Small intestine (tissue), 7 donors: ENCODE measurements around the gene KRT14. TPM values are rescaled to one million over a fixed set of nuclear protein-coding genes. Genes with fewer than 3 reads are reported as not detected.
"Not testable (repeated sequence)": the region's sequence is repeated elsewhere in the genome, so short reads cannot be mapped to it uniquely, and the experiment has no call there.

Experiments used
- DNase-seq, 2 donors: peaks; one replicate each; pipeline versions ENCODE4 v3.0.0 to v3.0.0-alpha.2; 2013
- FAIRE-seq: peaks from 2 replicates; lab custom pipeline; 2012; peaks lifted over from hg19 to GRCh38; lab: Jason Lieb, UNC
- H3K27ac ChIP-seq, 3 donors: one replicate each; pipeline ENCODE4 v1.5.1; 2013; ENCODE audit warnings: low read length in 2 of 3, mild to moderate bottlenecking in 2 of 3, control low read depth in 1 of 3, inconsistent platforms in 1 of 3, low read depth in 1 of 3, moderate library complexity in 1 of 3
- H3K27me3 ChIP-seq, 3 donors: one replicate each; pipeline ENCODE4 v1.6.1; 2013; ENCODE audit warnings: low read length in 3 of 3, inconsistent platforms in 1 of 3; ENCODE audit not compliant: control insufficient read depth in 3 of 3, insufficient read depth in 3 of 3
- H3K36me3 ChIP-seq, 3 donors: one replicate each; pipeline ENCODE4 v1.6.1; 2013; ENCODE audit warnings: low read length in 3 of 3, inconsistent platforms in 1 of 3, low read depth in 1 of 3, mild to moderate bottlenecking in 1 of 3, moderate library complexity in 1 of 3; ENCODE audit not compliant: control insufficient read depth in 3 of 3, insufficient read depth in 2 of 3
- H3K4me1 ChIP-seq, 3 donors: one replicate each; pipeline ENCODE4 v1.6.1; 2013; ENCODE audit warnings: low read length in 2 of 3, inconsistent platforms in 1 of 3, low read depth in 1 of 3, mild to moderate bottlenecking in 1 of 3, moderate library complexity in 1 of 3; ENCODE audit not compliant: control insufficient read depth in 3 of 3, insufficient read depth in 2 of 3
- H3K4me3 ChIP-seq, 3 donors: one replicate each; pipeline ENCODE4 v1.5.1; 2013; ENCODE audit warnings: low read length in 3 of 3, control low read depth in 1 of 3, inconsistent platforms in 1 of 3, low read depth in 1 of 3, mild to moderate bottlenecking in 1 of 3, moderate library complexity in 1 of 3
- H3K9me3 ChIP-seq, 2 donors: one replicate each; pipeline ENCODE4 v1.6.1; 2013; ENCODE audit warnings: low read depth in 1 of 2, low read length in 1 of 2; ENCODE audit not compliant: control insufficient read depth in 2 of 2, insufficient read depth in 1 of 2
- WGBS, 3 donors: extraction: QIAGEN DNeasy Blood & Tissue Kit; methylation state at CpG; one replicate each; pipeline ENCODE4 v1.1.7; 2013; 5-methylcytosine and 5-hydroxymethylcytosine counted together
- polyA plus RNA-seq, 4 donors: library from polyadenylated mRNA; stranded (reverse) in 3 of 4; unstranded in 1 of 4; fragments of 200-250 nt in 3 of 4; fragments of 120-200 nt in 1 of 4; gene quantifications; one replicate each; pipeline versions ENCODE4 v1.2.1 to v1.2.3, GENCODE V29; 2013
- donor health status: healthy with polysubstance abuse.
- donor health status: control.
- donor health status: control.
- donor health status: Bipolar disorder and iron deficiency.
- donor health status: healthy.

Gene KRT14
- polyA plus RNA-seq, 4 donors, result 0.33 to 2.2 (median 1.1) TPM; not detected in 1

- H3K27me3 ChIP-seq, result peaks cover 0 to 9% (median 0%) of the 10 kb centered on the region in 3 donors
- no peak for FAIRE-seq
- no peak overlapping the region for H3K27ac ChIP-seq
- no peak overlapping the region for H3K4me3 ChIP-seq
- H3K36me3 ChIP-seq, result no peaks in the 10 kb centered on the region
- no peaks in the 10 kb centered on the region for H3K9me3 ChIP-seq
- H3K4me1 ChIP-seq, result peaks cover 0 to 2% (median 0%) of the 10 kb centered on the region in 3 donors
- DNase-seq, result no peak
- 69 to 80% (median 73%) methylated on average over 5 of the region's 5 CpGs for WGBS, 3 donors
Measured at GRCh38 chr17:41578971-41579370, 7.7 kb downstream of the KRT14 start.

DNA sequence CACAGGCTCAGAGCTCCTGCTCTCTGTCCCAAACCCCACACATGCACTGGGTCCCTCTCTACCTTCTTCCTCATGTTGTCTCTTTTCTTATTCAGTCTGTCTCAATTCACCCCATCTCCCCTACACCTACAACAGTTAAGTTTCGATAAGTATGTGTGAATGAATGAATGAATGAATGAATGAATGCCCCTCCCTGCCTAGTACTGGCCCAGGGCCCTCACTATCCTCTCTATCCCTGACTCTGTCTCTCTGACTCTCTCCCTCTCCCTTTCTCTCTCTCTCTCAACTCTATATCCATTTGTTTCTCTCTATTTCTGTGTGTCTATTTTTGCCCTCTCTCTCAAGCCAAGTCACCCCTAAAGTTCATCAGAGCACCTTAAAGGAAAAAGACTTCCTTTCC, 8.2 kb downstream of the KRT14 start:
- no peaks in the 10 kb centered on the region for H3K9me3 ChIP-seq
- FAIRE-seq, result no peak

DNA sequence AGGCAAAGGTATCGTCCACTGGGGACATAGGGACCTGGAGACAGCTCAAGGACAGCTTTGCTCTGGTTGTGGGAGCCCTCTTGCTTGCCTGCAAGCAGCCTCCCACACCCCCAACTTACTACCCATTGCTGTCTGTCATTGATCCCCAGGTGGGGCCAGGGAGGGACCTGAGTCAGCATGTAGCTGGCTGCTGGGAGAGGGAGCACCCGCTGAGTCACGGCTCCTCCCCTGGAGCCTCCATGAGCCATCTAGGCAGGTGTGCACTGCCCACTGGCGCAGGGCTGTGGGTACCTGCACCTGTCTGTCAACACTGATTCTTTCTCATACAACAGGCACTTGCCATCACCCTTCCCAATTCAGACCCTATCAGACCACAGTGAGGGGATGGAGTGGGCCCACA, 10.0 kb downstream of the KRT14 start:
- not testable (repeated sequence) for H3K4me1 ChIP-seq, H3K9me3 ChIP-seq, H3K36me3 ChIP-seq, FAIRE-seq, H3K4me3 ChIP-seq, H3K27ac ChIP-seq
- peak in 1 of 2 donors; percentile 70 for DNase-seq
- peaks cover 0 to 19% (median 0%) of the 10 kb centered on the region in 3 donors for H3K27me3 ChIP-seq
- WGBS, 3 donors, result 38 to 69% (median 67%) methylated on average over 1 to 4 of the region's 4 CpGs

More for the DNA sequence above, 8.2 kb downstream of the KRT14 start:
- no peak overlapping the region for H3K27ac ChIP-seq
- H3K27me3 ChIP-seq, result peaks cover 0 to 11% (median 0%) of the 10 kb centered on the region in 3 donors
- no peak for DNase-seq
- no peaks in the 10 kb centered on the region for H3K36me3 ChIP-seq
- no peak overlapping the region for H3K4me3 ChIP-seq
- peaks cover 0 to 2% (median 0%) of the 10 kb centered on the region in 3 donors for H3K4me1 ChIP-seq
- WGBS, 3 donors, result 73 to 81% (median 79%) methylated on average over 1 of the region's 1 CpG

- H3K36me3 ChIP-seq, result no peaks in the 10 kb centered on the region
- peaks cover 0 to 2% (median 0%) of the 10 kb centered on the region in 3 donors for H3K4me1 ChIP-seq
- FAIRE-seq (no peak), DNase-seq (no peak)
- H3K9me3 ChIP-seq, result no peaks in the 10 kb centered on the region
- peaks cover 0 to 23% (median 0%) of the 10 kb centered on the region in 3 donors for H3K27me3 ChIP-seq
- H3K4me3 ChIP-seq, result no peak overlapping the region
- 59 to 80% (median 73%) methylated on average over 3 of the region's 3 CpGs for WGBS, 3 donors
- no peak overlapping the region for H3K27ac ChIP-seq
Measured at GRCh38 chr17:41575336-41575735, 11.4 kb downstream of the KRT14 start.

- no peaks in the 10 kb centered on the region for H3K4me1 ChIP-seq
- no peaks in the 10 kb centered on the region for H3K36me3 ChIP-seq
- H3K9me3 ChIP-seq, result peaks cover 0 to 4% of the 10 kb centered on the region in 2 donors
- peaks cover 0 to 45% (median 0%) of the 10 kb centered on the region in 3 donors for H3K27me3 ChIP-seq
- H3K27ac ChIP-seq, result no peak within 1 kb of the TSS
- 73 to 89% (median 81%) methylated on average over 23 to 24 of the region's 24 CpGs for WGBS, 3 donors
- FAIRE-seq, result no peak
- DNase-seq, result no peak
- H3K4me3 ChIP-seq, result no peak within 1 kb of the TSS
Measured at GRCh38 chr17:41571561-41572434, 14.9 kb downstream of the KRT14 start, which contains the start of gene KRT9. Gene KRT9 (minus strand): TSS chr17:41572059. CDS start chr17:41571992, 67 bp downstream.

DNA sequence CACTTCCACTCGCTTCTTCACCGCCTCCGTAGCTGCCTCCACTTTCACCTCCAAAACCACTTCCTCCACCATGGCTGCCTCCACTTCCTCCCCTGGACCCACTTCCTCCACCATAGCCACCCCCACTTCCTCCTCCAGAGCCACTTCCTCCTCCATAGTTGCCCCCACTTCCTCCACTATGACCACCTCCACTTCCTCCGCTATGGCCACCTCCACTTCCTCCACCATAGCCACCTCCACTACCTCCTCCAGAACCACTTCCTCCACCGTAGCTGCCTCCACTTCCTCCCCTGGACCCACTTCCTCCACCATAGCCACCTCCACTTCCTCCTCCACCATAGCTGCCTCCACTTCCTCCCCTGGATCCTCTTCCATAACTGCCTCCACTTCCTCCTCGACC, 19.4 kb downstream of the KRT14 start:
- H3K36me3 ChIP-seq, result no peaks in the 10 kb centered on the region
- no peak overlapping the region for H3K4me3 ChIP-seq
- no peak for FAIRE-seq
- peaks cover 0 to 47% (median 3%) of the 10 kb centered on the region in 3 donors for H3K27me3 ChIP-seq
- DNase-seq, result no peak
- H3K4me1 ChIP-seq, result no peaks in the 10 kb centered on the region
- WGBS, 3 donors, result 72 to 92% (median 83%) methylated on average over 6 of the region's 6 CpGs
- H3K27ac ChIP-seq, result no peak overlapping the region
- H3K9me3 ChIP-seq, result peaks cover 0 to 4% of the 10 kb centered on the region in 2 donors

DNA sequence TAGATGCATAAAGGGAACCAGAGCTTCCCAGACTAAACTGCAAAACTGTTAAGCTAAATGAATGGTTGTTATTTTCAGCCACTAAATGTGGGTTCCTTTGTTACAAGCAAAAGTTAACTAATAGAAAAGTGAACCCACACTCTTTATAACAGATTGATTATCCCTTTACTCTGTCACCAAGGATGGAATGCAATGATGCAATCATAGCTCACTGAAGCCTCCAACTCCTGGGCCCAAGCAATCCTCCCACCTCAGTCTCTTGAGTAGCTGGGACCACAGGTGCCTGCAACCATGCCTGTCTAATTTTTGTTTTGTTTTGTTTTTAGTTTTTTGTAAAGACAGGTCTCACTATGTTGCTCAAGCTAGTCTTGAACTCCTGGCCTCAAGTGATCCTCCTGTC, 21.4 kb downstream of the KRT14 start:
- peaks cover 0 to 4% of the 10 kb centered on the region in 2 donors for H3K9me3 ChIP-seq
- no peak overlapping the region for H3K4me3 ChIP-seq
- peaks cover 0 to 38% (median 3%) of the 10 kb centered on the region in 3 donors for H3K27me3 ChIP-seq
- no peak overlapping the region for H3K27ac ChIP-seq
- no peaks in the 10 kb centered on the region for H3K36me3 ChIP-seq
- FAIRE-seq (no peak), DNase-seq (no peak)
- no peaks in the 10 kb centered on the region for H3K4me1 ChIP-seq

DNA sequence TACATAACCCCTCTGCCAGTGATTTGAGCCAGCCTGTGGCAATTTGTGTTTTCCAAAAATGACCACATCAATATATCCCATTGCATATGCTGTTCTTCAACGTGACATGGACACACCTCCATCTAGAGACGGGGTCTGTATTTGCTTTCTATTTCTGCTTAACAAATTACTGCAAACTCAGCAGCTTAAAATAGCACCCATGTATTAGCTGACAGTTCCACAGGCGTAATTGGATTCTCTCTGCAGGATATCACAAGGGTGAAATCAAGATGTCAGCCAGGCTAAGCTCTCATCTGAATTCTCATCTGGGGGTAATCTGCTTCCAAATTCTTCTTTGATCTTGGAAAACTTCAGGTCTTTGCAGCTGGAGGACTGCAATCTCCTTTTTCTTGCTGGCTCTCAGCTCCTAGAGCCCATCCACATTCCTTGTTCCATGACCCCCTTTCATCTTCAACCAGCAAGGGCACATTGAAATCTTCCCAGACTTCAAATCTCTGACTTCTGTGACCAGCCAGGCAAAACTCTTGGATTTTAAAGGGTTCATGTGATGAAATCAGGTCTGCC, 23.0 kb downstream of the KRT14 start:
- no peak overlapping the region for H3K4me3 ChIP-seq
- no peaks in the 10 kb centered on the region for H3K36me3 ChIP-seq
- no peak overlapping the region for H3K27ac ChIP-seq
- FAIRE-seq, result no peak
- peaks cover 0 to 36% (median 3%) of the 10 kb centered on the region in 3 donors for H3K27me3 ChIP-seq
- WGBS, 3 donors, result 43 to 59% (median 47%) methylated on average over 3 of the region's 3 CpGs
- peaks cover 0 to 4% of the 10 kb centered on the region in 2 donors for H3K9me3 ChIP-seq
- H3K4me1 ChIP-seq, result no peaks in the 10 kb centered on the region
- no peak for DNase-seq
